Measurements from ENCODE around the gene SOWAHA. TPM values are rescaled to one million over a fixed set of nuclear protein-coding genes. Genes with fewer than 3 reads are reported as not detected.

SOWAHA gene
- total RNA-seq, 1 experiment from 2014 or later, result 0.78 TPM

DNA sequence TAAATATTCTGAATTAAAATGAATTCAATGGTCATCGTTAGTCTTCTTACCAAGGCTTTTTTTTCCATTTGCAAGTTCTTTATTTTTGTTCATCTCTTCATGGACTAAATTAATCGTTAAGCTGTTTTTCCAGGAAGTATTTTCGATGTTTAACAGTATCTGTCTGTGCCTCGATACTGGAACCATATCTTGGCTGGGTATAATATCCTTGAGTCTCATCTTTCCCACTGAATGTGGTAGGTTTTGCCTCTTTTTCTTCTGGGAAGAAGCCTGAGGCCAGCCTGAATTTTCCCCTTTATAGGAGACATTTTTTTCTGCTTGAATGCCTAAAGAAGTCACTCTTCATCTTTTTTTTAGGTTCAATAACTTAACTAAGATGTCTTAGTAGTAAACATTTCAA lies 32.1 kb upstream of the SOWAHA start:
- H3K27ac Mint-ChIP-seq (ENCODE audit: unreplicated experiment), result no peak overlapping the region
- H3K4me3 Mint-ChIP-seq (ENCODE audit: low read depth, unreplicated experiment), result no peak overlapping the region
- BruUV-seq (replicated peaks), result no TSS peak
- TF ChIP-seq, protein P1, sequence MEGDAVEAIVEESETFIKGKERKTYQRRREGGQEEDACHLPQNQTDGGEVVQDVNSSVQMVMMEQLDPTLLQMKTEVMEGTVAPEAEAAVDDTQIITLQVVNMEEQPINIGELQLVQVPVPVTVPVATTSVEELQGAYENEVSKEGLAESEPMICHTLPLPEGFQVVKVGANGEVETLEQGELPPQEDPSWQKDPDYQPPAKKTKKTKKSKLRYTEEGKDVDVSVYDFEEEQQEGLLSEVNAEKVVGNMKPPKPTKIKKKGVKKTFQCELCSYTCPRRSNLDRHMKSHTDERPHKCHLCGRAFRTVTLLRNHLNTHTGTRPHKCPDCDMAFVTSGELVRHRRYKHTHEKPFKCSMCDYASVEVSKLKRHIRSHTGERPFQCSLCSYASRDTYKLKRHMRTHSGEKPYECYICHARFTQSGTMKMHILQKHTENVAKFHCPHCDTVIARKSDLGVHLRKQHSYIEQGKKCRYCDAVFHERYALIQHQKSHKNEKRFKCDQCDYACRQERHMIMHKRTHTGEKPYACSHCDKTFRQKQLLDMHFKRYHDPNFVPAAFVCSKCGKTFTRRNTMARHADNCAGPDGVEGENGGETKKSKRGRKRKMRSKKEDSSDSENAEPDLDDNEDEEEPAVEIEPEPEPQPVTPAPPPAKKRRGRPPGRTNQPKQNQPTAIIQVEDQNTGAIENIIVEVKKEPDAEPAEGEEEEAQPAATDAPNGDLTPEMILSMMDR (IDR thresholded peaks at IDR 0.05; ENCODE audit: unreplicated experiment), result no peak
- H3K27me3 Mint-ChIP-seq (ENCODE audit: unreplicated experiment), result peaks cover 9% of the 10 kb centered on the region
- H3K9me3 Mint-ChIP-seq (ENCODE audit: low read depth, unreplicated experiment), result no peaks in the 10 kb centered on the region
- DNase-seq, result no peak
- peaks cover 18% of the 10 kb centered on the region for H3K4me1 Mint-ChIP-seq (ENCODE audit: low read depth, unreplicated experiment)
- peaks cover 18% of the 10 kb centered on the region for H3K36me3 Mint-ChIP-seq (ENCODE audit: insufficient read depth, unreplicated experiment)
- CTCF ChIA-PET, result no interaction called here
- intact Hi-C loops (cut with micrococcal nuclease; ENCODE audit: unreplicated experiment), result no loop called here

DNA sequence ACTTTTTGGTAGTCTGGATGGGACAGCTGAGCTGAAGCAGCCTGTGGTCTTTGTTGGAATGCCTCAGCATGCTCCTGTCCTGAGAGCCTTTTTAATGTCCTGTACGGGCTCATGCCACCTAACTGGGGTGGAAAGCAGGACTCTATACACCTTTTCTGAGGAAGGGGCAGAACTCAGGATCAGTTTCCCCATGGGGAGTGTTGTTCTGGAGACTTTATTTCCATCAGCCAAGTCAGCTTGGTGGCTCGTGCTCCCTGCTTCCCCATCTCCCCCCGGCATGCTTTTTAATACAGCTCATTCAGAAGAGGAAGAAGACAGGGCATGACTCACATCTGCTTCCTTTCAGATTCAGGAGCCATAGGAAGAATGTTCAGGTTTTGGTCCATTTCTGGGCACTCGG lies 31.0 kb upstream of the SOWAHA start:
- Mint-ChIP-seq H3K9me3 (ENCODE audit: low read depth, unreplicated experiment) (no peaks in the 10 kb centered on the region), H3K27me3 (ENCODE audit: unreplicated experiment) (peaks cover 9% of the 10 kb centered on the region), H3K4me1 (ENCODE audit: low read depth, unreplicated experiment) (peaks cover 18% of the 10 kb centered on the region), H3K27ac (ENCODE audit: unreplicated experiment) (no peak overlapping the region), H3K4me3 (ENCODE audit: low read depth, unreplicated experiment) (no peak overlapping the region), H3K36me3 (ENCODE audit: insufficient read depth, unreplicated experiment) (peaks cover 11% of the 10 kb centered on the region)
- DNase-seq, result no peak
- TF ChIP-seq, protein P1 (IDR thresholded peaks at IDR 0.05; ENCODE audit: unreplicated experiment), result no peak
- CTCF ChIA-PET, result no interaction called here
- intact Hi-C loops (cut with micrococcal nuclease; ENCODE audit: unreplicated experiment), result no loop called here
- no TSS peak for BruUV-seq (replicated peaks)

GRCh38 chr5:132785365-132785764 lies 27.7 kb upstream of the SOWAHA start:
- CTCF ChIA-PET, result no interaction called here
- H3K4me1 Mint-ChIP-seq (ENCODE audit: low read depth, unreplicated experiment), result peaks cover 6% of the 10 kb centered on the region
- DNase-seq, result no peak
- H3K36me3 Mint-ChIP-seq (ENCODE audit: insufficient read depth, unreplicated experiment), result no peaks in the 10 kb centered on the region
- H3K27ac Mint-ChIP-seq (ENCODE audit: unreplicated experiment), result no peak overlapping the region
- H3K4me3 Mint-ChIP-seq (ENCODE audit: low read depth, unreplicated experiment), result no peak overlapping the region
- BruUV-seq (replicated peaks), result no TSS peak
- intact Hi-C loops (cut with micrococcal nuclease; ENCODE audit: unreplicated experiment), result no loop called here
- TF ChIP-seq, protein P1 (IDR thresholded peaks at IDR 0.05; ENCODE audit: unreplicated experiment), result no peak
- peaks cover 11% of the 10 kb centered on the region for H3K27me3 Mint-ChIP-seq (ENCODE audit: unreplicated experiment)
- no peaks in the 10 kb centered on the region for H3K9me3 Mint-ChIP-seq (ENCODE audit: low read depth, unreplicated experiment)

DNA sequence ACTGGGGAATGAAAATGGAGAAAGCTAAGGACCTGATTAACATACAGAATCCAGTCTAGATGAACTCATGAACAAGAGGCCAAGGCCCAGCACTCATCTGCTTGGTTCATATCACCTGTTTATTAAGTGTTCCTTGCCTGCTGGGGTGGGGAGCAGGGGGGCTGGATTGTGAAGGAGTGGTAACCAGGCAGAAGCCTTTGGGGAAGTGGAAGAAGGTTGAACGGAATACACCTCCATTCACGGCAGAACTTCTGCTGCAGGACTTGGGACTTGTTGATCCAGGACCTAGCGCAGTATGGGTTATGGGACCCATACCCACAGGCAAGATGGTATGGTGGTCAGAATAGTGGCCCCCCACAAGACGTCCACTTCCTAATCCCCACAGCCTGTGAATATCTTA lies 27.2 kb upstream of the SOWAHA start:
- no TSS peak for BruUV-seq (replicated peaks)
- no peaks in the 10 kb centered on the region for H3K9me3 Mint-ChIP-seq (ENCODE audit: low read depth, unreplicated experiment)
- intact Hi-C loops (cut with micrococcal nuclease; ENCODE audit: unreplicated experiment), result no loop called here
- CTCF ChIA-PET, result no interaction called here
- no peak overlapping the region for H3K27ac Mint-ChIP-seq (ENCODE audit: unreplicated experiment)
- peaks cover 11% of the 10 kb centered on the region for H3K27me3 Mint-ChIP-seq (ENCODE audit: unreplicated experiment)
- H3K36me3 Mint-ChIP-seq (ENCODE audit: insufficient read depth, unreplicated experiment), result no peaks in the 10 kb centered on the region
- peaks cover 6% of the 10 kb centered on the region for H3K4me1 Mint-ChIP-seq (ENCODE audit: low read depth, unreplicated experiment)
- DNase-seq, result no peak
- TF ChIP-seq, protein P1 (IDR thresholded peaks at IDR 0.05; ENCODE audit: unreplicated experiment), result no peak
- no peak overlapping the region for H3K4me3 Mint-ChIP-seq (ENCODE audit: low read depth, unreplicated experiment)

All from Calu3 (cell line).